ENCODE results near the gene MRPL58.

MRPL58 gene

DNA sequence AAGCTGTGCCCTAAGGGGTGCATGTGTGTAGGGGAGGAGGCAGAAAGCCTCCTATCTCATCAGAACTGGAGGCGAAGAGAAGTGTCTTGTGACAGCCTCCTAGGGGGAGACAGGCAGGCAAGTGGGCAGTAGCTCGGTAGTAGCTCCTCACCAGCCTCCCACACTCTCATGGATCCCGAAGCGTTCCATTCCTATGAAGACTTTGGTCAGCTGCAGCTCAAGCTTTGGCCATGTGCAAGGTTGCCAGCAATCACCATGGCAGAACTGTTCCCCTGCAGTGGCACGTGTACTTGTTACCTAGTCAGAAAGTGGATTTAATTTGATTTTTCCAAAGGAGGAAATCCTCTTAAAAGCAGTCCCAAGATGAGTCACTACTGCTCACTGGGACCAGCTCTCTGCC lies 6.7 kb downstream of the MRPL58 start:
- Histone ChIP-seq H2AK5ac (ENCODE audit: low read length, severe bottlenecking) (no peak overlapping the region), H3K4me3 (ENCODE audit: insufficient read depth in 1 of 2, low read depth in 1 of 2, low read length in 2 of 2) (no peak overlapping the region), H2AFZ (ENCODE audit: low read depth, low read length) (no peak overlapping the region), H3K27ac (ENCODE audit: low read length, poor library complexity, severe bottlenecking) (no peak overlapping the region), H4K8ac (ENCODE audit: low read length) (no peak overlapping the region), H3K4me1 (ENCODE audit: control insufficient read depth, insufficient read depth, low read depth, low read length) (peaks cover 1% of the 10 kb centered on the region), H4K91ac (ENCODE audit: low read length) (no peak overlapping the region), H3K9me3 (ENCODE audit: control insufficient read depth, low read length) (no peaks in the 10 kb centered on the region), H2BK5ac (ENCODE audit: low read depth, low read length, poor library complexity, severe bottlenecking) (no peak overlapping the region), H3K79me1 (replicated peaks; ENCODE audit: low read length, poor library complexity, severe bottlenecking) (peaks cover 23% of the 10 kb centered on the region), H3K27me3 (ENCODE audit: control insufficient read depth in 1 of 2, insufficient read depth in 1 of 2, low read length in 2 of 2) (no peaks in the 10 kb centered on the region), H3K36me3 (ENCODE audit: control insufficient read depth in 1 of 2, insufficient read depth in 2 of 2, low read depth in 1 of 2, low read length in 2 of 2) (peaks cover 44 to 52% of the 10 kb centered on the region in 2 experiments), H3K4me2 (ENCODE audit: low read length, poor library complexity, severe bottlenecking) (no peak overlapping the region), H3K4ac (ENCODE audit: low read depth in 1 of 2, low read length in 2 of 2) (no peak overlapping the region), H2BK12ac (ENCODE audit: low read length in 2 of 2) (no peak overlapping the region), H3K18ac (ENCODE audit: low read depth in 1 of 2, low read length in 2 of 2) (no peak overlapping the region), H3K23ac (ENCODE audit: low read length in 2 of 2) (no peak overlapping the region), H2BK120ac (ENCODE audit: low read depth, low read length) (no peak overlapping the region), H2BK15ac (ENCODE audit: low read depth, poor library complexity, severe bottlenecking) (no peak overlapping the region), H3K9ac (ENCODE audit: low read length) (no peak overlapping the region), H3K14ac (ENCODE audit: low read length in 2 of 2) (no peak overlapping the region)
- no peak for DNase-seq
- 97% methylated on average over 5 of the region's 5 CpGs for WGBS

GRCh38 chr17:75019710-75020109 lies 7.2 kb downstream of the MRPL58 start:
- Histone ChIP-seq H2BK12ac (ENCODE audit: low read length in 2 of 2) (no peak overlapping the region), H2BK5ac (ENCODE audit: low read depth, low read length, poor library complexity, severe bottlenecking) (no peak overlapping the region), H3K4me2 (ENCODE audit: low read length, poor library complexity, severe bottlenecking) (no peak overlapping the region), H2AFZ (ENCODE audit: low read depth, low read length) (no peak overlapping the region), H2BK120ac (ENCODE audit: low read depth, low read length) (no peak overlapping the region), H2AK5ac (ENCODE audit: low read length, severe bottlenecking) (no peak overlapping the region), H4K8ac (ENCODE audit: low read length) (no peak overlapping the region), H3K27me3 (ENCODE audit: control insufficient read depth in 1 of 2, insufficient read depth in 1 of 2, low read length in 2 of 2) (no peaks in the 10 kb centered on the region), H4K91ac (ENCODE audit: low read length) (no peak overlapping the region), H3K14ac (ENCODE audit: low read length in 2 of 2) (no peak overlapping the region), H3K4me3 (ENCODE audit: insufficient read depth in 1 of 2, low read depth in 1 of 2, low read length in 2 of 2) (no peak overlapping the region), H3K9me3 (ENCODE audit: control insufficient read depth, low read length) (no peaks in the 10 kb centered on the region), H3K9ac (ENCODE audit: low read length) (no peak overlapping the region), H3K23ac (ENCODE audit: low read length in 2 of 2) (no peak overlapping the region), H3K4ac (ENCODE audit: low read depth in 1 of 2, low read length in 2 of 2) (no peak overlapping the region), H3K36me3 (ENCODE audit: control insufficient read depth in 1 of 2, insufficient read depth in 2 of 2, low read depth in 1 of 2, low read length in 2 of 2) (peaks cover 44 to 52% of the 10 kb centered on the region in 2 experiments), H2BK15ac (ENCODE audit: low read depth, poor library complexity, severe bottlenecking) (no peak overlapping the region), H3K79me1 (replicated peaks; ENCODE audit: low read length, poor library complexity, severe bottlenecking) (peaks cover 21% of the 10 kb centered on the region), H3K4me1 (ENCODE audit: control insufficient read depth, insufficient read depth, low read depth, low read length) (peaks cover 1% of the 10 kb centered on the region), H3K27ac (ENCODE audit: low read length, poor library complexity, severe bottlenecking) (no peak overlapping the region), H3K18ac (ENCODE audit: low read depth in 1 of 2, low read length in 2 of 2) (no peak overlapping the region)
- DNase-seq: no peak
- 93% methylated on average over 2 of the region's 3 CpGs for WGBS

DNA sequence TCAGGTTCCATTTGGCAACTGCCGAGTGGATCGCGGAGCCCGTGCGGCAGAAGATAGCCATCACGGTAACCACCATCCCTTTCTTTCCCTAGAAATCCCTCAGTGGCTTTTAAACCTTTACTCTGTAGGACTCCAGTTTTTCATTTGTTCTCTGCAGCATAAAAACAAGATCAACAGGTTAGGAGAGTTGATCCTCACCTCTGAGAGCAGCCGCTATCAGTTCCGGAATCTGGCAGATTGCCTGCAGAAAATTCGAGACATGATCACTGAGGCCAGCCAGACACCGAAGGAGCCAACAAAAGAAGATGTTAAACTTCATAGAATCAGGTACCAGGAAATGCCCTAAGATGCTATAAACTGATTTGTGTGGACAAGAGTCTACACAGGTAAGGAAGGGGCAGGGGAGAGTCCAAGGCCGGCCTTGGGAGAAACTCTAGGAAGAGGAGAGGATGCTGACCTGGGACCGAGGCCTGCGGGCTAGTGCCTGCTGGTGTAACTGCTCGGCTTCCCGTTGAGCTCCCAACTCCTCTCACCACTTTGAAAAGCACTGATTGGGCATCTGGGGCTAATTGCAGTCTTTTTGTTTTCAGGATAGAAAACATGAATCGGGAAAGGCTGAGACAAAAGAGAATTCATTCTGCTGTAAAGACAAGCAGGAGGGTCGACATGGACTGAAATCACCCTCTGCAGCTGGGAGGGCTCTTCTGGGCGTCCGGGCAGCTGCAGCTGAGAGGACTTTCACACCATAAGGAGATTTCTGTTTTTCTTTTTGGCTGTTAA lies 8.1 kb downstream of the MRPL58 start:
- no peak for DNase-seq
- H2BK12ac ChIP-seq (ENCODE audit: low read length in 2 of 2): no peak overlapping the region
- WGBS: 98% methylated on average over 17 of the region's 19 CpGs

DNA sequence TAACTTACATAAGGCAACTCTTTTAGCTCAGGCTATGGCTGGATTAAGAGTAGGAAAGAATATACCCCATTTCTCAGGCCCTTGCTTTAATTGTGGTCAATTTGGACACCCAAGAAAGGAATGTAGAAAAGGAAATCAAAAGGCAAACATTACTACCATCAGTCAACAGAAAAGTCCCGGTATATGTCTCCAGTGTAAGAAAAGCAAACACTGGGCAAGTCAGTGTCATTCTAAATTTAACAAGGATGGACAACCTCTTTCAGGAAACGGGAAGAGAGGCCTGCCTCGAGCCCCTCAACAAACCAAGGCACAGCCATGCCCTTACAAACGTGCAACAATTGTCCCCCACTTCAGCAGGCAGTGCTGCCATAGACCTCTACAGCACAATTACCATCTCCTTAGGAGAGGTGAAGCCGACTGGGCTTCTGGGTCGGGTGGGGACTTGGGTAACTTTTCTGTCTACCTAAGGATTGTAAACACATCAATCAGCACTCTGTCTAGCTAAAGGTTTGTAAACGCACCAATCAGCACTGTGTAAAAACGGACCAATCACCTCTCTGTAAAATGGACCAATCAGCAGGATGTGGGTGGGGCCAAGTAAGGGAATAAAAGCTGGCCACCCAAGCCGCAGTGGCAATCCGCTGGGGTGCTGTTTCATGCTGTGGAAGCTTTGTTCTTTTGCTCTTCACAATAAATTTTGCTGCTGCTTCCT lies 12.4 kb downstream of the MRPL58 start:
- Histone ChIP-seq H2AK5ac (ENCODE audit: low read length, severe bottlenecking) (no peak overlapping the region), H3K9ac (ENCODE audit: low read length) (no peak overlapping the region), H3K23ac (ENCODE audit: low read length in 2 of 2) (no peak overlapping the region), H3K27ac (ENCODE audit: low read length, poor library complexity, severe bottlenecking) (no peak overlapping the region), H2BK5ac (ENCODE audit: low read depth, low read length, poor library complexity, severe bottlenecking) (no peak overlapping the region), H3K14ac (ENCODE audit: low read length in 2 of 2) (no peak overlapping the region), H3K27me3 (ENCODE audit: control insufficient read depth in 1 of 2, insufficient read depth in 1 of 2, low read length in 2 of 2) (no peaks in the 10 kb centered on the region), H3K79me1 (replicated peaks; ENCODE audit: low read length, poor library complexity, severe bottlenecking) (no peaks in the 10 kb centered on the region), H3K4me3 (ENCODE audit: insufficient read depth in 1 of 2, low read depth in 1 of 2, low read length in 2 of 2) (no peak overlapping the region), H3K18ac (ENCODE audit: low read depth in 1 of 2, low read length in 2 of 2) (no peak overlapping the region), H2BK12ac (ENCODE audit: low read length in 2 of 2) (no peak overlapping the region), H3K36me3 (ENCODE audit: control insufficient read depth in 1 of 2, insufficient read depth in 2 of 2, low read depth in 1 of 2, low read length in 2 of 2) (peaks cover 33 to 35% of the 10 kb centered on the region in 2 experiments), H3K4me1 (ENCODE audit: control insufficient read depth, insufficient read depth, low read depth, low read length) (no peaks in the 10 kb centered on the region), H2BK120ac (ENCODE audit: low read depth, low read length) (no peak overlapping the region), H2BK15ac (ENCODE audit: low read depth, poor library complexity, severe bottlenecking) (no peak overlapping the region), H3K4me2 (ENCODE audit: low read length, poor library complexity, severe bottlenecking) (no peak overlapping the region), H2AFZ (ENCODE audit: low read depth, low read length) (no peak overlapping the region), H3K9me3 (ENCODE audit: control insufficient read depth, low read length) (peaks cover 3% of the 10 kb centered on the region), H4K8ac (ENCODE audit: low read length) (no peak overlapping the region), H3K4ac (ENCODE audit: low read depth in 1 of 2, low read length in 2 of 2) (no peak overlapping the region), H4K91ac (ENCODE audit: low read length) (no peak overlapping the region)
- 94% methylated on average over 10 of the region's 10 CpGs for WGBS
- DNase-seq: no peak

More for the DNA sequence above, 8.1 kb downstream of the MRPL58 start:
- H3K4me1 ChIP-seq (ENCODE audit: control insufficient read depth, insufficient read depth, low read depth, low read length): peaks cover 1% of the 10 kb centered on the region
- no peak overlapping the region for H2BK120ac ChIP-seq (ENCODE audit: low read depth, low read length)
- H3K27ac ChIP-seq (ENCODE audit: low read length, poor library complexity, severe bottlenecking): no peak overlapping the region
- H3K14ac ChIP-seq (ENCODE audit: low read length in 2 of 2): no peak overlapping the region
- no peak overlapping the region for H2BK5ac ChIP-seq (ENCODE audit: low read depth, low read length, poor library complexity, severe bottlenecking)
- peaks cover 16% of the 10 kb centered on the region for H3K79me1 ChIP-seq (replicated peaks; ENCODE audit: low read length, poor library complexity, severe bottlenecking)
- no peak overlapping the region for H3K4ac ChIP-seq (ENCODE audit: low read depth in 1 of 2, low read length in 2 of 2)
- no peak overlapping the region for H3K23ac ChIP-seq (ENCODE audit: low read length in 2 of 2)
- H3K18ac ChIP-seq (ENCODE audit: low read depth in 1 of 2, low read length in 2 of 2): no peak overlapping the region
- no peak overlapping the region for H2BK15ac ChIP-seq (ENCODE audit: low read depth, poor library complexity, severe bottlenecking)
- no peak overlapping the region for H3K4me2 ChIP-seq (ENCODE audit: low read length, poor library complexity, severe bottlenecking)
- H3K9me3 ChIP-seq (ENCODE audit: control insufficient read depth, low read length): no peaks in the 10 kb centered on the region
- H4K91ac ChIP-seq (ENCODE audit: low read length): no peak overlapping the region
- no peak overlapping the region for H2AFZ ChIP-seq (ENCODE audit: low read depth, low read length)
- H2AK5ac ChIP-seq (ENCODE audit: low read length, severe bottlenecking): no peak overlapping the region
- no peaks in the 10 kb centered on the region for H3K27me3 ChIP-seq (ENCODE audit: control insufficient read depth in 1 of 2, insufficient read depth in 1 of 2, low read length in 2 of 2)
- no peak overlapping the region for H3K4me3 ChIP-seq (ENCODE audit: insufficient read depth in 1 of 2, low read depth in 1 of 2, low read length in 2 of 2)
- peaks cover 50 to 56% of the 10 kb centered on the region in 2 experiments for H3K36me3 ChIP-seq (ENCODE audit: control insufficient read depth in 1 of 2, insufficient read depth in 2 of 2, low read depth in 1 of 2, low read length in 2 of 2)
- no peak overlapping the region for H3K9ac ChIP-seq (ENCODE audit: low read length)
- H4K8ac ChIP-seq (ENCODE audit: low read length): no peak overlapping the region
